ENCODE results near the gene SBNO1. TPM values are rescaled to one million over a fixed set of nuclear protein-coding genes. Genes with fewer than 3 reads are reported as not detected.
A peak's percentile ranks its signal among the peaks of the same experiment; 100 is the strongest.

SBNO1 gene
- total RNA-seq, 1 donor from 2014 or later: 27.1 TPM

DNA sequence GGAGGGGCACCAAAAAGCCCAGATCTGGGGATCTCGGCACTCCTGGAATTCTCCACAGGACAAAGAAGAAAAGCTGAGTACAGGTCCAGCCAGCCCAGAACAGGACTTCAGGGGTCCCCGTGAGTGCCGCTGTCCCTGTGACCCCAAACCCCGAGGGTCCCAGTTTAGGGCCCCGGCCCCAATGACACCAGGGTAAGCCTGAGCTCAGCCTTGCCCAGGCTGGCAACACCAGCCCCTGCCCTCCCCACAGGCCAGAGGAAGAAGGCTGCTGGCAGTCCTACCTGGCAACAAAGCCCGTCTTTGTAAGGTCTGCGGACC is 94.8 kb downstream of the SBNO1 start:
- Histone ChIP-seq H3K27me3 (no peaks in the 10 kb centered on the region), H3K4me3 (peak overlapping the region; percentile 69), H3K36me3 (peaks cover 4% of the 10 kb centered on the region), H3K27ac (peak overlapping the region; percentile 78), H3K4me1 (peaks cover 33% of the 10 kb centered on the region), H3K9me3 (no peaks in the 10 kb centered on the region)
- DNase-seq (no peak), ATAC-seq (peak; percentile 1)
- TF ChIP-seq, protein P1, sequence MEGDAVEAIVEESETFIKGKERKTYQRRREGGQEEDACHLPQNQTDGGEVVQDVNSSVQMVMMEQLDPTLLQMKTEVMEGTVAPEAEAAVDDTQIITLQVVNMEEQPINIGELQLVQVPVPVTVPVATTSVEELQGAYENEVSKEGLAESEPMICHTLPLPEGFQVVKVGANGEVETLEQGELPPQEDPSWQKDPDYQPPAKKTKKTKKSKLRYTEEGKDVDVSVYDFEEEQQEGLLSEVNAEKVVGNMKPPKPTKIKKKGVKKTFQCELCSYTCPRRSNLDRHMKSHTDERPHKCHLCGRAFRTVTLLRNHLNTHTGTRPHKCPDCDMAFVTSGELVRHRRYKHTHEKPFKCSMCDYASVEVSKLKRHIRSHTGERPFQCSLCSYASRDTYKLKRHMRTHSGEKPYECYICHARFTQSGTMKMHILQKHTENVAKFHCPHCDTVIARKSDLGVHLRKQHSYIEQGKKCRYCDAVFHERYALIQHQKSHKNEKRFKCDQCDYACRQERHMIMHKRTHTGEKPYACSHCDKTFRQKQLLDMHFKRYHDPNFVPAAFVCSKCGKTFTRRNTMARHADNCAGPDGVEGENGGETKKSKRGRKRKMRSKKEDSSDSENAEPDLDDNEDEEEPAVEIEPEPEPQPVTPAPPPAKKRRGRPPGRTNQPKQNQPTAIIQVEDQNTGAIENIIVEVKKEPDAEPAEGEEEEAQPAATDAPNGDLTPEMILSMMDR (IDR thresholded peaks at IDR 0.05): no peak
- intact Hi-C loops (cut with DNase I): no loop called here

DNA sequence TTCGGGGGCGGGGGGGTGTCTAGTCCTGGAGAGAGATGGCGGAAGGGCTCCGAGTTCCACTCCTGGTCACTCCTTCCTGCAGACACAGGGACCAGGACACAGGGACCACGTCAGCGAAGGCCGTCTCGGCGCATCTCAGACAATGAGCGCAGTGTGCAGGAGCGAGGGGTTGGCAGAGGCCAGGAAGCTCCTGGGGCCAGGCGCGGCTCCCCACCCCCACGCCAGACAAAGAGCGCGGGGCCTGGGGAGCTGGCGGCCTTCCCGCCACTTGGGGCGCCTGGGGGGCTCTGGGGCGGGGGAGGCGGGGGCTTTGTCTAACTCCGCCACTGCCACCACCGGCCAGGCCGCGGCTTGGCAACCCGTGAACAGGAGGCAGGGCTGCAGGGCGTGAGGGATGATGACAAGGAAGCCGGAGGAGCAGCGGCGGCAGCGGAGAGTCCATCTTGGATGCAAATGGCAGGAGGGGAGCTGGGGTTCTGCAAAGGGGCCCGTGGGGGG is 95.2 kb downstream of the SBNO1 start:
- peak; percentile 34 for ATAC-seq
- DNase-seq: peak; percentile 79
- Histone ChIP-seq H3K4me3 (peak overlapping the region; percentile 69), H3K4me1 (peaks cover 33% of the 10 kb centered on the region), H3K27me3 (no peaks in the 10 kb centered on the region), H3K9me3 (no peaks in the 10 kb centered on the region), H3K27ac (peak overlapping the region; percentile 78), H3K36me3 (peaks cover 9% of the 10 kb centered on the region)
- TF ChIP-seq, protein P1 (IDR thresholded peaks at IDR 0.05): peak; percentile 18
- intact Hi-C loops (cut with DNase I): no loop called here

DNA sequence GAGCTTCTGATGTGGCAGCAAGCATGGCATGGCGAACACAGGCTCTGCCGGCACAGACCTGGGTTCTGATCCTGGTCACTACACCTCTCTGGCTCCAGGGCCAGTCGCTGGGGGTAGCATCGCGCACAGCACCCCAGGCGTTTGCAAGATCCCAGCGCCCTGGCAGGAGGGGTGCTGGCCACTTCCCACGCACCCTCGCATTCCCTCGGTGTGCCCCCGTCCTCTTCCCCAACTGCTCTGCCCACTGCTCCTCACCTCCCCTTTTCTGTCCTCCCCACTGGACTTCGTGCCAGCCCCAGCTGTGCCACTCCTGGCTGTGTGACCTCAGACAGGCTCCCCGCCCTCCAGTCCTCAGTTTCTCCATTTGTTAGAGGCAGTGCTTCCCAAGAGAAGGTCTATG is 95.8 kb downstream of the SBNO1 start:
- H3K4me3 ChIP-seq: no peak overlapping the region
- DNase-seq: no peak
- peaks cover 12% of the 10 kb centered on the region for H3K36me3 ChIP-seq
- no peaks in the 10 kb centered on the region for H3K9me3 ChIP-seq
- H3K27me3 ChIP-seq: no peaks in the 10 kb centered on the region
- no peak for ATAC-seq
- peaks cover 33% of the 10 kb centered on the region for H3K4me1 ChIP-seq
- TF ChIP-seq, protein P1 (IDR thresholded peaks at IDR 0.05): no peak
- intact Hi-C loops (cut with DNase I): no loop called here
- H3K27ac ChIP-seq: peak overlapping the region; percentile 78

DNA sequence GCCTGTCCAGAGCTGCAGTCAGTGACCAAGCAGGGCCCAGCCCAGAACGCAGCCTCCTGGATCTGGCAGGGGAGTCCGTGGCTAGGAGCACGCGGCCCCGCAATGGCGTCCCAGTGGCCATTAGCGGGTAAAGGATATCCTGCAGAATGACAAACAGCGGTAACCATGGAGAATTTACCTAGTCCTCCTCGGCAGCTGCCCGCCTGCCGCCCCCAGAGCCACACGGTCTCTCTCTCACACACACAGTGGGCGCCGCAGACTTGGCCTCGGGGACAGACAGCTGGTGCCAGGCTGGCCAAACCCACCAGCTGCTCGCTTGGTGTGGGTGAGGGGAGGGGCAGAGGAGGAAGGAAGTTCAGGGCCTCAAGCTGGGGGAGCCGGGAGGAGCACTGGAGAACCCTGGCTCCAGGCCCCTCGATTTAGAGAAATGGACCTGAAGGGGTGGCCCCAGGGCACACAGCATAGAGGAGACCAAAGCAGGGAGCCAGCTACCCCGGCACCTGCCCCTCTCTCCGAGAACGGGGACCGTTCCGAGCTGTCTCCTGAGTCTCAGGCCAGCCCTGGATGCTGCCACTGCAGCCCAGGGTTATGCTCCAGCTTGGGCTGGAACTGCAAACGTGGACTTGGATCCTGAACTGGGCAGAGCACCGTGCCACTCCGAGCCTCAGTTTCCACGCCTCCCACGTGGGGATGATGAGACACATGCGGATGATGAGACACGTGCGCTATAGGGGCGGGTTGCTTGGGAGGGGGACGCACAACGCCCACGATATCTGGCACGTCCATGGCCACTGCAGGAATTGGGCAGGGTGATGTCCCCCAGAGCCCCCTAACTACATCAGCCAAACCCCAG is 96.4 kb downstream of the SBNO1 start:
- peaks cover 18% of the 10 kb centered on the region for H3K36me3 ChIP-seq
- peak; percentile 7 for ATAC-seq
- H3K4me3 ChIP-seq: no peak overlapping the region
- no peaks in the 10 kb centered on the region for H3K9me3 ChIP-seq
- DNase-seq: peak; percentile 70
- intact Hi-C loops (cut with DNase I): no loop called here
- TF ChIP-seq, protein P1 (IDR thresholded peaks at IDR 0.05): no peak
- H3K4me1 ChIP-seq: peaks cover 33% of the 10 kb centered on the region
- no peaks in the 10 kb centered on the region for H3K27me3 ChIP-seq
- H3K27ac ChIP-seq: peak overlapping the region; percentile 78

DNA sequence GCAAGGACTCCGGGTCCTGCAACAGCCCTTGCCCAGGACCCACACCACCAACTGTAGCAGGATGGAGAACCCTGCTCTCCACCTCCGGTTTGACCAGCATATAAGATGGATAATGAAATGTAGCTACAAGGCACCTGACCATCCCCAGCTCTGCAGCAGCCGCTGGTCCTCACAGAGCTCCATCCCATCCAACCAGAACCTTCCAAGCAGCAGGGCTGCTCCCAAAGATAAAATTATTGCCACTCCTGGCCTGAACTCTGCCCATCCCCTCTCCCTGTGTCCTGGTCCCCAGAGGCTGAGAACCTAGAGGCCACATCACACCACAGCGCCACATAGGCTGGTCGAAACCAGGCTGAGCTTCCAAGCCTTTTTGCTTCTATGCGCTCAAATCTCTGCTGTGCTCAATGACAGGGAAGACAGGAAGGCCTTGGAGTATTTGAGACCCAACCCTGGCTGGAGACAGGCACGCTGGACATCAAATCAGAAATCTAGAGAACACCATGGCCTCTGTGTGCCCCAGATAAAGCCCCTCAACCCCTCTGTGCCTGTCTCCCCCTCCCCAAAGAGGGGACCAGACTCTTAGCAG is 97.2 kb downstream of the SBNO1 start:
- H3K9me3 ChIP-seq: no peaks in the 10 kb centered on the region
- H3K4me3 ChIP-seq: no peak overlapping the region
- H3K27me3 ChIP-seq: no peaks in the 10 kb centered on the region
- peaks cover 32% of the 10 kb centered on the region for H3K4me1 ChIP-seq
- peak overlapping the region; percentile 78 for H3K27ac ChIP-seq
- TF ChIP-seq, protein P1 (IDR thresholded peaks at IDR 0.05): no peak
- DNase-seq (no peak), ATAC-seq (no peak)
- peaks cover 23% of the 10 kb centered on the region for H3K36me3 ChIP-seq
- intact Hi-C loops (cut with DNase I): no loop called here

Measured in upper lobe of right lung (tissue), 1 donor.